Suppressor macrophage treated with lipopolysaccharide for 4 hours (primary cell): Measurements from ENCODE around the gene CASQ2.

Experiments used
- DNase-seq: peaks from one replicate; pipeline ENCODE4 v3.0.0-alpha.2; 2020

Gene CASQ2

DNA sequence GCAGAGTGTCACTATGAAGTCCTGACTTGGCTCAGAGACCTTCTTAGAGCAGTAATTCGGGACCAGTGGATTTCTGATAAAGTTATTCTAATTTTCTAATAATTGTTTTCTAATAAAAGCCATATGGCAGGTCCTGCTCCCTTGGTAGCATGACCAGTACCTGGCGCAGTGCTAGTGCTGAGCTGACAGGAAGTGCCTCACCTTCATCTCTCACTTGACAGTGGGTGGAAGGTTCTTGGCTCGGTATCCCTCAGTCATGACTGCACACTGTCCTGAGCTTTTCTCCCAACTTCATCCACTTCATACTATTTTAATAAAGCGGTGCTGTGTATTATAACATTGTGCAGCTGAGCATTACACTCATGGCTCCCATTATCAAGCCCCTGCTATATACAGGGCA is 112.6 kb downstream of the CASQ2 start:
- DNase-seq, result no peak

DNA sequence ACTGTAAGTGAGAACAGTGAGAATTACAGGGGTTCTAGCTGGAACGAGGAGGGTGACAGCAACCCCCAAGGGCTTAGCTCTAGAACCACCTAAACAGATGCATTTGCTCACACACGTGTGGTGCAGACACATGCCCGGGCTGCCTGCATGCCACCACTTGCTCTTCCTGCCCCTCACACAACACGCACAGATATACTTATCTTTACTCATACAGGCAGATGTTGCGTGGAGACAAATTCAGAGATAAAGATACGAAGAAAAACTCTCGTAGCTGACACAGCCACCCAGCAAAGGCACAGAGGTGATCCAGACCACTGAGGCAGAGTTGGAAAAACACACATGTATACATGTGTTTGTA is 113.2 kb downstream of the CASQ2 start:
- no peak for DNase-seq

DNA sequence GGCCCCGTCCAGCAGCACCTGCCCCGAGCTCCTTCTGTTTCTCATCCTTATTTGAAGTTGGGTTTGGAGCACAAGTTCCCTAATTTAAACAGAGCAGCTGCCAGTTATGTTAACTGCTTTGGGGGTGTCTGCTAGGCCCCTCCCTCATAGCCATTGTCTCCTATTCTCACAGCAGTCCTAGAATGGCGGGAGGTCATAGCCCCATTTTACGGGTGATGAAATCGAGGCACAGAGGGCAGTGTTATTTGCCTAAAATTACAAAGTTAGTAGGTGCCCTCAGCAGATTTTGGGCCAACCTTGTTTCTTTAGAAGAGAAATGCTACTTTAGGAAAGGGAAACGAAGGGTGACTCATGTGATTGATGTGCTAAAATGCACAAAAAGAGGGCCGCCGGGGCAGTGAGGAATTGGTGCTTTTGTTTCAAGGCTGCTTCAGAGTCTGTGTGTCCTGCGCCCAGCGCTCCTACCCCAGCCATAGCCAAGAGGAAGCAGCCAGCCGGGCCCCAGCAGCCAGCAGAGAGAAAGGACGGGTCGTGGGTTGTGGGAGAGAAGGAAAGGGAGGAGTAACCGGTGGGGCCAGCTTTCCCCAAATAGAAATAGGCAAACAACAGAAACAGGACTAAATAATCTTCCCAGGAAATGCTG is 113.7 kb downstream of the CASQ2 start:
- peak; percentile 25 for DNase-seq

DNA sequence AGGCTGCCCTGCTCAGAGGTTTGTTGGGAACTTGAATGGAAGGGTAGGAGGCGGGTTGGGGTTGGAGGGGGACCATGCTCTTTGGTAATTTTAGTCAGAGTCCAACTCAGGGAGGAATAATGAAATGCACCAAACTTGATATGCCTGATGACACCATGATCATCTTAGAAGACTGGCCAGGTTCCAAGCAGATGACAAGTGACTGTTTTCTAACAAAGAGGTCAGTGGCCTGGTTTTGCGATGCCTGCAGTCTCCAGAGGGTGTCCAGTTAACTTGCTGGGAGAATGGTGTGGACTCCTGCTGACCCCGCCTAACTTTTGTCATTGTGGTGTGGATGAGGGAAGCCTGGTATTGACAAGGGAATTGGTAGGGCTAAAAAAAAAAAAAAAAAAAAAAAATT is 114.4 kb downstream of the CASQ2 start:
- DNase-seq, result no peak

DNA sequence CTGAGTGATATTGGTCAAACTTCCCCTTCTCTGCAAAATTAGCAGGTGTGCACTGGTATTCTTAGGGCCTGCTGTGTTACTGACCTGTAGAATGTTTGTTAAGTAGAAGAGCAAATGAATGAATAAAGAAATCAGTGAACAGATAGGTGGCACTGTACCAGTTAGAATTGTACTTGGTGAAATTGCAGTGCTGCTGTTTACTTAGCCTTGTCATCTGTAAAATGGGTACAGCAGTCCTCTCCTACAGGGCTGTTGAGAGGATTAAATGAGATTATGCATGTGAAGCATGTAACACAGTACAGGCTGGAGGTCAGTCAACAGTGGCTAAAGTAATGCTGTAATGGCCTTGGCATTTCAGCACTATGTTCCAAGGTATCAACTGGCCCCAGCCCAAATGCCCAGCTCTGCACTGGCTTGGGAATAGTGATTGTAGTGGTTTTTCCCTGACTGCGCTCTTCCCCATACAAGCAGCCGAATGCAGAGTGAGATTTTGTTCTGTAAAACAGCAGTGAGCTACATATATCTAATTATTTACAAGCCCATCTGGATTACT is 116.2 kb downstream of the CASQ2 start:
- no peak for DNase-seq

DNA sequence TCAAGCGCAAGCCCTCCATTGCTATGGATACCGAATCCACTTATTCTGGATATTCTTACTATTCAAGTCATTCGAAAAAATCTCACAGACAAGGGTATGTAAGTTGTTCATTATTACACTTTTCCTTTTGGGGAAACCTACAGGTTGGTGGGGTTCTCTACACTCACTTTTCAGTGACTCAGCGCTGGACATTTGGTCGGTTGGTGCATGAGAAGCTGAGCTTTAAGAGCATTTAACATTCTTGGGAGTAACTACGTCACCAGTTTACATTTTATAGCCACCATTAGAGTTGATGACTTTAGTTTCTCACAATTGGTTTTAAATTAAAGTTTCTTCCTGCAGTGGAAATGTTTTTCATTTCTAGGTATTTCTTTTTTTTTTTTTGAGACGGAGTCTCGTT is 117.1 kb downstream of the CASQ2 start:
- DNase-seq, result no peak

DNA sequence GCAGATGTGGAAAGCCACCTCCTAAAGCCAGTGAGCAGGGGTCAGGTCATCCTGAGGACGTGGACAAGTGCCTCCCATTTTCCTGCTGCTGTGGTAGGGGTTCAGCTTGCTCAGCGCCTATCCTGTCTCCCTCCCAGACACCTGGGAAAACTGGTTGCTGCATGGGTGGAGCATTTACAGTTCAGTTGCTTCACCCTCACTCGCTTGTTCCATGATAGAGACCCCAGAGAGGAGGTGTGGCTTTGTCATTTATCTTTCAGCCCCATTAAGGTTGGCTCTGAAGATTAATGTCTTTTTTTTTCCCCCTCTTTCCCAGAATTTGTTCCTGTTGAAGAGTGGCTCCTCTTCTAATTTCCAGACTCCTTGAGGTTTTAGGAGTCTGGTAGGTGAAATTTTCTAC is 117.6 kb downstream of the CASQ2 start:
- DNase-seq, result no peak
